HepG2 (cell line): ENCODE results near the gene GCSAM. TPM values are rescaled to one million over a fixed set of nuclear protein-coding genes. Genes with fewer than 3 reads are reported as not detected.

Experiments used
- ARID2 ChIP-seq: sonication (generic); formaldehyde crosslinking; IDR thresholded peaks from 2 replicates; pipeline ENCODE4 v1.8.1; 2022; ENCODE audit warnings: mild to moderate bottlenecking, missing genetic modification reagents, borderline replicate concordance
- MEF2D ChIP-seq: sonication (generic); formaldehyde crosslinking; IDR thresholded peaks from 2 replicates; pipeline ENCODE4 v1.5.1; 2020; ENCODE audit warnings: mild to moderate bottlenecking, missing genetic modification reagents
- MTA1 ChIP-seq: sonication (generic); formaldehyde crosslinking; IDR thresholded peaks from 2 replicates; pipeline ENCODE4 v1.4.0; 2020; ENCODE audit warnings: missing genetic modification reagents, mild to moderate bottlenecking, borderline replicate concordance
- SPEN ChIP-seq: sonication (generic); formaldehyde crosslinking; IDR thresholded peaks from 2 replicates; pipeline ENCODE4 v1.5.1; 2020; ENCODE audit warnings: low read depth, mild to moderate bottlenecking, missing genetic modification reagents
- STAT5B ChIP-seq: sonication (generic); formaldehyde crosslinking; IDR thresholded peaks from 2 replicates; pipeline ENCODE4 v1.4.0; 2020; ENCODE audit warnings: missing genetic modification reagents
- ZHX2 ChIP-seq, 2 experiments: sonication (generic) in 1 of 2; formaldehyde crosslinking in 1 of 2; IDR thresholded peaks; 2 replicates each; pipeline versions ENCODE4 v1.6.1 to v1.9.0; 2014 to 2022; ENCODE audit warnings: antibody characterized with exemption in 1 of 2, borderline replicate concordance in 1 of 2, inconsistent platforms in 1 of 2, low read depth in 1 of 2, missing genetic modification reagents in 1 of 2
- ZNF446 ChIP-seq: sonication (generic); formaldehyde crosslinking; IDR thresholded peaks from 2 replicates; pipeline ENCODE4 v1.5.0; 2020; ENCODE audit warnings: mild to moderate bottlenecking, missing genetic modification reagents
- ZNF784 ChIP-seq: sonication (generic); formaldehyde crosslinking; IDR thresholded peaks from 2 replicates; pipeline ENCODE4 v1.5.1; 2020; ENCODE audit warnings: missing genetic modification reagents, mild to moderate bottlenecking, borderline replicate concordance
- polyA plus RNA-seq, 8 experiments: library from polyadenylated mRNA; depleted of rRNA in 3 of 8; stranded (reverse) in 7 of 8; unstranded in 1 of 8; fragments of >200 nt; fragmentation: Illumina TruSeq in 4 of 8; extraction: Trizol in 4 of 8; gene quantifications; 2 replicates each; pipeline versions ENCODE4 v1.2.1 to v1.2.3, GENCODE V29; 2011 to 2016; ENCODE audit warnings: low read depth in 4 of 8, missing spikeins in 1 of 8, mixed read lengths in 1 of 8; ENCODE audit not compliant: insufficient read depth in 1 of 8
- total RNA-seq, 5 experiments: library from RNA; depleted of rRNA; stranded (reverse); fragments of >200 nt; fragmentation: Illumina TruSeq; extraction: Trizol; gene quantifications; 2 replicates each; pipeline ENCODE4 v1.2.3, GENCODE V29; 2016; ENCODE audit warnings: low read depth in 1 of 5
- TF ChIP-seq, protein P1 (sequence below): sonication (generic); formaldehyde crosslinking; IDR thresholded peaks from 2 replicates; pipeline ENCODE4 v1.5.1; 2020; ENCODE audit warnings: mild to moderate bottlenecking, missing genetic modification reagents, moderate library complexity
- TF ChIP-seq, protein P2 (sequence below): sonication (generic); formaldehyde crosslinking; IDR thresholded peaks from 2 replicates; pipeline ENCODE4 v1.5.0; 2020; ENCODE audit warnings: mild to moderate bottlenecking, missing genetic modification reagents, moderate library complexity

Gene GCSAM
- total and polyA plus RNA-seq, 2 of the 13 experiments (the other 11 are each of a cell fraction or from before 2014, with no cell fraction given), result not detected

DNA sequence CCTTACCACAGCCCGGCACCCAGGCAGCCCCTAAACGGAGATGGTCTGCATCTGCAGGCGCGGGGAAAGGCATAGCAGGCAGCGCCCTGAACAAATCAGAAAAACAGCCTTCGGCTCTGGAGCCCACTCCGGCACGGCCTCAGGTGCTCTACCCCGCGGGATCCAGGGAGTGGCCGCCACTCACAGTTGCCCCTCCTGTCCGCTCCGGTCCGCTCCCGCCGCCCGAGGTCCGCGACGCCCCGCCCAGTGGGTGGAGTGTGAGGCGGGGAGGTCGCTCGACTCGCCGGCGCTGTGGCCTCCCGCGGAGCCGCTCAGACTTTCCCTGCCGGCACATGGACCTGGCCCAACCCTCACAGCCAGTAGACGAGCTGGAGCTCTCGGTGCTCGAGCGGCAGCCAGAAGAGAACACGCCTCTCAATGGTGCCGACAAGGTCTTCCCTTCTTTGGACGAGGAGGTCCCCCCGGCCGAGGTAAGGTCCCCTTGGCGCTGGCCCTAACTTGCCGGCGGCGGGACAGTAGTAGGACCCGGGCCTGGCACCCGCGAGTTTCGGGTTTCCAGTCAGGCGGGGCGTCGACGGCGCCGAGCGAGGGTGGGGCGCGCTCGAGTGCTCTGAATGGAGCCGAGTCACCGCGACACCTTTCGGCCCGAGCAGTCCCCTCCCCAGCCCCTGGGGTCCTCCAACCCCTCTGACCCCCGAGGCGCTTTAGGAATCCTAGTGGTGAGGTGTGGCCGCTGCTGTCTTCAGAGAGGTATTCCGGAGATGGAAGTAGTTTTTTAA is 46.8 kb downstream of the GCSAM start, which contains the start of gene C3orf52 (continued):
- TF ChIP-seq ZHX2 (IDR thresholded peaks at IDR 0.05; ENCODE audit: low read depth) (0 out of 2 replicates have a peak, but pooled peaks have one; percentile 18), ZHX2 (CRISPR knock-in tag; IDR thresholded peaks at IDR 0.05; ENCODE audit: borderline replicate concordance) (no peak), MEF2D (CRISPR knock-in tag) (0 out of 2 replicates have a peak, but pooled peaks have one; percentile 16), ZNF784 (CRISPR knock-in tag) (0 out of 2 replicates have a peak, but pooled peaks have one; percentile 31), MTA1 (no peak), ARID2 (CRISPR knock-in tag) (peak; percentile 90; the same call in 1 of the 2 replicates), STAT5B (CRISPR knock-in tag) (no peak), SPEN (peak; percentile 32; the same call in 1 of the 2 replicates), ZNF446 (CRISPR knock-in tag) (peak; percentile 43; the same call in 1 of the 2 replicates)
- TF ChIP-seq, protein P1, sequence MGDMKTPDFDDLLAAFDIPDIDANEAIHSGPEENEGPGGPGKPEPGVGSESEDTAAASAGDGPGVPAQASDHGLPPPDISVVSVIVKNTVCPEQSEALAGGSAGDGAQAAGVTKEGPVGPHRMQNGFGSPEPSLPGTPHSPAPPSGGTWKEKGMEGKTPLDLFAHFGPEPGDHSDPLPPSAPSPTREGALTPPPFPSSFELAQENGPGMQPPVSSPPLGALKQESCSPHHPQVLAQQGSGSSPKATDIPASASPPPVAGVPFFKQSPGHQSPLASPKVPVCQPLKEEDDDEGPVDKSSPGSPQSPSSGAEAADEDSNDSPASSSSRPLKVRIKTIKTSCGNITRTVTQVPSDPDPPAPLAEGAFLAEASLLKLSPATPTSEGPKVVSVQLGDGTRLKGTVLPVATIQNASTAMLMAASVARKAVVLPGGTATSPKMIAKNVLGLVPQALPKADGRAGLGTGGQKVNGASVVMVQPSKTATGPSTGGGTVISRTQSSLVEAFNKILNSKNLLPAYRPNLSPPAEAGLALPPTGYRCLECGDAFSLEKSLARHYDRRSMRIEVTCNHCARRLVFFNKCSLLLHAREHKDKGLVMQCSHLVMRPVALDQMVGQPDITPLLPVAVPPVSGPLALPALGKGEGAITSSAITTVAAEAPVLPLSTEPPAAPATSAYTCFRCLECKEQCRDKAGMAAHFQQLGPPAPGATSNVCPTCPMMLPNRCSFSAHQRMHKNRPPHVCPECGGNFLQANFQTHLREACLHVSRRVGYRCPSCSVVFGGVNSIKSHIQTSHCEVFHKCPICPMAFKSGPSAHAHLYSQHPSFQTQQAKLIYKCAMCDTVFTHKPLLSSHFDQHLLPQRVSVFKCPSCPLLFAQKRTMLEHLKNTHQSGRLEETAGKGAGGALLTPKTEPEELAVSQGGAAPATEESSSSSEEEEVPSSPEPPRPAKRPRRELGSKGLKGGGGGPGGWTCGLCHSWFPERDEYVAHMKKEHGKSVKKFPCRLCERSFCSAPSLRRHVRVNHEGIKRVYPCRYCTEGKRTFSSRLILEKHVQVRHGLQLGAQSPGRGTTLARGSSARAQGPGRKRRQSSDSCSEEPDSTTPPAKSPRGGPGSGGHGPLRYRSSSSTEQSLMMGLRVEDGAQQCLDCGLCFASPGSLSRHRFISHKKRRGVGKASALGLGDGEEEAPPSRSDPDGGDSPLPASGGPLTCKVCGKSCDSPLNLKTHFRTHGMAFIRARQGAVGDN, result peak; percentile 98
- TF ChIP-seq, protein P2, sequence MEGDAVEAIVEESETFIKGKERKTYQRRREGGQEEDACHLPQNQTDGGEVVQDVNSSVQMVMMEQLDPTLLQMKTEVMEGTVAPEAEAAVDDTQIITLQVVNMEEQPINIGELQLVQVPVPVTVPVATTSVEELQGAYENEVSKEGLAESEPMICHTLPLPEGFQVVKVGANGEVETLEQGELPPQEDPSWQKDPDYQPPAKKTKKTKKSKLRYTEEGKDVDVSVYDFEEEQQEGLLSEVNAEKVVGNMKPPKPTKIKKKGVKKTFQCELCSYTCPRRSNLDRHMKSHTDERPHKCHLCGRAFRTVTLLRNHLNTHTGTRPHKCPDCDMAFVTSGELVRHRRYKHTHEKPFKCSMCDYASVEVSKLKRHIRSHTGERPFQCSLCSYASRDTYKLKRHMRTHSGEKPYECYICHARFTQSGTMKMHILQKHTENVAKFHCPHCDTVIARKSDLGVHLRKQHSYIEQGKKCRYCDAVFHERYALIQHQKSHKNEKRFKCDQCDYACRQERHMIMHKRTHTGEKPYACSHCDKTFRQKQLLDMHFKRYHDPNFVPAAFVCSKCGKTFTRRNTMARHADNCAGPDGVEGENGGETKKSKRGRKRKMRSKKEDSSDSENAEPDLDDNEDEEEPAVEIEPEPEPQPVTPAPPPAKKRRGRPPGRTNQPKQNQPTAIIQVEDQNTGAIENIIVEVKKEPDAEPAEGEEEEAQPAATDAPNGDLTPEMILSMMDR (CRISPR knock-in tag), result 0 out of 2 replicates have a peak, but pooled peaks have one; percentile 12
